GM23248 (cell line): ENCODE measurements around the gene DGAT2. TPM values are rescaled to one million over a fixed set of nuclear protein-coding genes. Genes with fewer than 3 reads are reported as not detected.

Experiments used
- DNase-seq: peaks from one replicate; pipeline ENCODE4 v3.0.0-alpha.2; 2015
- H2AFZ ChIP-seq: fragments of 200-600 bp; sonication (generic); 2 replicates; pipeline ENCODE4 v1.6.1; 2016; ENCODE audit warnings: antibody characterized with exemption
- H3F3A ChIP-seq: fragments of 200-600 bp; sonication (generic); 2 replicates; pipeline ENCODE4 v1.6.1; 2016; ENCODE audit warnings: mild to moderate bottlenecking, antibody characterized with exemption, mixed run types; ENCODE audit not compliant: insufficient read depth
- H3K27ac ChIP-seq: fragments of 200-600 bp; sonication (generic); 2 replicates; pipeline ENCODE4 v1.5.1; 2016; ENCODE audit warnings: mild to moderate bottlenecking
- H3K27me3 ChIP-seq: fragments of 200-600 bp; sonication (generic); replicated peaks from 2 replicates; pipeline ENCODE4 v1.6.1; 2016; ENCODE audit warnings: mild to moderate bottlenecking; ENCODE audit not compliant: insufficient read depth
- H3K36me3 ChIP-seq: fragments of 200-600 bp; sonication (generic); 2 replicates; pipeline ENCODE4 v1.6.1; 2016; ENCODE audit warnings: low read depth, mild to moderate bottlenecking
- H3K4me1 ChIP-seq: fragments of 200-600 bp; sonication (generic); 2 replicates; pipeline ENCODE4 v1.6.1; 2016; ENCODE audit warnings: mild to moderate bottlenecking; ENCODE audit not compliant: insufficient read depth
- H3K4me2 ChIP-seq: fragments of 200-600 bp; sonication (generic); one replicate; pipeline ENCODE4 v1.6.1; 2016; ENCODE audit warnings: mild to moderate bottlenecking; ENCODE audit not compliant: unreplicated experiment
- H3K4me3 ChIP-seq: fragments of 200-600 bp; sonication (generic); 2 replicates; pipeline ENCODE4 v1.5.1; 2016; ENCODE audit warnings: mild to moderate bottlenecking
- H3K79me2 ChIP-seq: fragments of 200-600 bp; sonication (generic); 2 replicates; pipeline ENCODE4 v1.6.1; 2016; ENCODE audit warnings: mild to moderate bottlenecking; ENCODE audit not compliant: insufficient read depth
- H3K9ac ChIP-seq: fragments of 200-600 bp; sonication (generic); 2 replicates; pipeline ENCODE4 v1.6.1; 2016; ENCODE audit warnings: mild to moderate bottlenecking
- H3K9me2 ChIP-seq: fragments of 200-600 bp; sonication (generic); 2 replicates; pipeline ENCODE4 v1.6.1; 2016; ENCODE audit warnings: mixed run types, mild to moderate bottlenecking, moderate library complexity; ENCODE audit not compliant: insufficient read depth
- H3K9me3 ChIP-seq: fragments of 200-600 bp; sonication (generic); one replicate; pipeline ENCODE4 v1.6.1; 2017; ENCODE audit warnings: low read depth
- H4K20me1 ChIP-seq: fragments of 200-600 bp; sonication (generic); 2 replicates; pipeline ENCODE4 v1.6.0; 2016; ENCODE audit not compliant: insufficient read depth
- EZH2 ChIP-seq: fragments of 200-600 bp; sonication (generic); IDR thresholded peaks from 2 replicates; pipeline ENCODE4 v1.6.1; 2018; ENCODE audit warnings: antibody characterized with exemption, mild to moderate bottlenecking; ENCODE audit not compliant: insufficient read depth, poor library complexity, severe bottlenecking
- EZH2phosphoT487 ChIP-seq: fragments of 200-600 bp; sonication (generic); IDR thresholded peaks from 2 replicates; pipeline ENCODE4 v1.6.1; 2018; ENCODE audit warnings: antibody characterized with exemption, moderate library complexity, mild to moderate bottlenecking, low read depth; ENCODE audit not compliant: insufficient read depth
- WGBS, 2 experiments: methylation state at CpG; one replicate each; pipeline ENCODE4 v1.1.6; 2015 to 2017; ENCODE audit warnings: low lambda C conversion rate in 2 of 2, low coverage in 1 of 2; ENCODE audit errors: missing lambda C conversion rate in 2 of 2; 5-methylcytosine and 5-hydroxymethylcytosine counted together
- in situ Hi-C: fragments of 300-500 bp; cut with MboI; formaldehyde crosslinking; loops from 2 replicates; pipeline ENCODE4 v1.15.0; 2020
- polyA plus RNA-seq: library from polyadenylated mRNA; unstranded; fragments of >200 nt; fragmentation: Nextera tagmentation; extraction: Ambion mirVana; gene quantifications from 2 replicates; pipeline ENCODE4 v1.2.1, GENCODE V29; 2016
- total RNA-seq: library from RNA; depleted of rRNA; stranded (reverse); fragments of >200 nt; shearing (Covaris generic); gene quantifications from 2 replicates; pipeline ENCODE4 v1.2.3, GENCODE V29; 2014; rRNA removed

Gene DGAT2
- total RNA-seq (7.6 and 10.0 TPM in 2 replicates), polyA plus RNA-seq (7.5 and 8.8 TPM in 2 replicates)

- Histone ChIP-seq H3F3A (peaks cover 16% of the 10 kb centered on the region), H2AFZ (peak within 1 kb of the TSS; percentile 75), H3K36me3 (no peaks in the 10 kb centered on the region), H3K9me2 (no peaks in the 10 kb centered on the region), H3K9ac (peak within 1 kb of the TSS; percentile 79), H3K9me3 (no peaks in the 10 kb centered on the region), H4K20me1 (no peaks in the 10 kb centered on the region), H3K27me3 (no peaks in the 10 kb centered on the region), H3K4me2 (peak within 1 kb of the TSS; percentile 82), H3K4me3 (peak within 1 kb of the TSS; percentile 72), H3K4me1 (peaks cover 14% of the 10 kb centered on the region), H3K79me2 (no peaks in the 10 kb centered on the region), H3K27ac (no peak within 1 kb of the TSS)
- WGBS, 2 experiments, result 4 to 5% methylated on average over 45 to 47 of the region's 66 CpGs
- TF ChIP-seq EZH2phosphoT487 (no peak), EZH2 (no peak)
- in situ Hi-C loops, result no loop called here
- DNase-seq, result peak; percentile 90
These were observed at the start of gene DGAT2 for GRCh38 chr11:75768112-75768908. TSS of gene DGAT2 (plus strand) at chr11:75768778. CDS start at chr11:75768992, 214 bp downstream.

GRCh38 chr11:75719340-75720239 lies 49.0 kb upstream of the DGAT2 start:
- H3K27me3 ChIP-seq, result no peaks in the 10 kb centered on the region
- H3K9me3 ChIP-seq, result no peaks in the 10 kb centered on the region
- 91% methylated on average over 13 to 14 of the region's 14 CpGs for WGBS, 2 experiments
- H4K20me1 ChIP-seq, result no peaks in the 10 kb centered on the region
- H3K27ac ChIP-seq, result no peak overlapping the region
- TF ChIP-seq EZH2phosphoT487 (no peak), EZH2 (no peak)
- no peaks in the 10 kb centered on the region for H3K36me3 ChIP-seq
- no peaks in the 10 kb centered on the region for H3K79me2 ChIP-seq
- in situ Hi-C loops, result loop anchor here (10.0 kb wide), 1 partner anchor 145 kb away; no protein-coding TSS in a partner anchor
- no peak overlapping the region for H3K4me2 ChIP-seq
- no peak overlapping the region for H2AFZ ChIP-seq
- no peak for DNase-seq
- no peak overlapping the region for H3K9ac ChIP-seq
- H3K4me1 ChIP-seq, result no peaks in the 10 kb centered on the region
- H3K4me3 ChIP-seq, result no peak overlapping the region
- H3F3A ChIP-seq, result no peaks in the 10 kb centered on the region
- no peaks in the 10 kb centered on the region for H3K9me2 ChIP-seq

- H3K4me3 ChIP-seq, result no peak overlapping the region
- WGBS, 2 experiments, result 79 to 84% methylated on average over 6 of the region's 6 CpGs
- no peaks in the 10 kb centered on the region for H3K9me3 ChIP-seq
- TF ChIP-seq EZH2phosphoT487 (no peak), EZH2 (no peak)
- H2AFZ ChIP-seq, result no peak overlapping the region
- no peak overlapping the region for H3K9ac ChIP-seq
- no peak overlapping the region for H3K4me2 ChIP-seq
- H3K27me3 ChIP-seq, result no peaks in the 10 kb centered on the region
- H3K36me3 ChIP-seq, result no peaks in the 10 kb centered on the region
- no peaks in the 10 kb centered on the region for H3K4me1 ChIP-seq
- no peaks in the 10 kb centered on the region for H4K20me1 ChIP-seq
- in situ Hi-C loops, result no loop called here
- H3K27ac ChIP-seq, result no peak overlapping the region
- H3F3A ChIP-seq, result no peaks in the 10 kb centered on the region
- H3K9me2 ChIP-seq, result no peaks in the 10 kb centered on the region
- no peaks in the 10 kb centered on the region for H3K79me2 ChIP-seq
- no peak for DNase-seq
These were observed 47.9 kb upstream of the DGAT2 start for GRCh38 chr11:75720639-75721038.

GRCh38 chr11:75721852-75722668 lies 46.5 kb upstream of the DGAT2 start:
- Histone ChIP-seq H3K4me3 (no peak overlapping the region), H3K27me3 (no peaks in the 10 kb centered on the region), H3K4me1 (no peaks in the 10 kb centered on the region), H2AFZ (no peak overlapping the region), H3K4me2 (no peak overlapping the region), H3K27ac (no peak overlapping the region), H3K9me3 (no peaks in the 10 kb centered on the region), H4K20me1 (no peaks in the 10 kb centered on the region), H3F3A (no peaks in the 10 kb centered on the region), H3K36me3 (no peaks in the 10 kb centered on the region), H3K79me2 (no peaks in the 10 kb centered on the region), H3K9me2 (no peaks in the 10 kb centered on the region), H3K9ac (no peak overlapping the region)
- in situ Hi-C loops, result no loop called here
- 81 to 84% methylated on average over 13 to 14 of the region's 14 CpGs for WGBS, 2 experiments
- TF ChIP-seq EZH2 (no peak), EZH2phosphoT487 (no peak)
- no peak for DNase-seq
